Kidney (tissue), 14 donors: Measurements from ENCODE around the gene SPOCK2. TPM values are rescaled to one million over a fixed set of nuclear protein-coding genes. Genes with fewer than 3 reads are reported as not detected.

Source experiments
- DNase-seq, 5 donors: peaks; one replicate each; pipeline ENCODE4 v3.0.0-alpha.2; 2013 to 2020
- FAIRE-seq: peaks from 2 replicates; lab custom pipeline; 2012; peaks lifted over from hg19 to GRCh38; lab: Jason Lieb, UNC
- H3K27ac ChIP-seq, 2 donors: one replicate each; pipeline ENCODE4 v1.7.0; 2013; ENCODE audit warnings: low read depth in 2 of 2, low read length in 2 of 2, inconsistent platforms in 1 of 2
- H3K27me3 ChIP-seq: one replicate; pipeline ENCODE4 v1.7.1; 2013; ENCODE audit warnings: low read length, inconsistent platforms; ENCODE audit not compliant: control insufficient read depth, insufficient read depth
- H3K36me3 ChIP-seq, 3 donors: one replicate each; pipeline versions ENCODE4 v1.7.0 to v1.7.1; 2013; ENCODE audit warnings: low read length in 3 of 3, control low read depth in 1 of 3, inconsistent platforms in 1 of 3; ENCODE audit not compliant: insufficient read depth in 3 of 3, control insufficient read depth in 2 of 3
- H3K4me1 ChIP-seq, 3 donors: one replicate each; pipeline versions ENCODE4 v1.7.0 to v1.7.1; 2013; ENCODE audit warnings: low read length in 3 of 3, inconsistent platforms in 1 of 3, low read depth in 1 of 3; ENCODE audit not compliant: control insufficient read depth in 2 of 3, insufficient read depth in 2 of 3
- H3K4me3 ChIP-seq, 3 donors: one replicate each; pipeline versions ENCODE4 v1.7.0 to v1.8.1; 2013; ENCODE audit warnings: low read length in 3 of 3, control low read depth in 1 of 3, inconsistent platforms in 1 of 3
- H3K9ac ChIP-seq, 3 donors: one replicate each; pipeline versions ENCODE4 v1.7.0 to v1.7.1; 2013; ENCODE audit warnings: low read length in 3 of 3, control low read depth in 1 of 3, inconsistent platforms in 1 of 3
- H3K9me3 ChIP-seq, 3 donors: one replicate each; pipeline versions ENCODE4 v1.7.0 to v1.7.1; 2013; ENCODE audit warnings: low read length in 3 of 3, control low read depth in 1 of 3, inconsistent platforms in 1 of 3; ENCODE audit not compliant: control insufficient read depth in 2 of 3, insufficient read depth in 1 of 3
- CTCF ChIP-seq: IDR thresholded peaks from 3 replicates; pipeline ENCODE4 v1.5.1; 2012; ENCODE audit warnings: mild to moderate bottlenecking, moderate library complexity, borderline replicate concordance; ENCODE audit not compliant: insufficient read depth; ENCODE audit errors: extremely low read depth
- intact Hi-C: fragments of 100-400 bp; cut with DNase I; formaldehyde crosslinking; loops from one replicate; pipeline ENCODE4 v1.11.1; 2022
- polyA plus RNA-seq: library from polyadenylated mRNA; stranded (reverse); fragments of 350-450 nt; fragmentation: Illumina TruSeq; extraction: RNeasy Lipid Tissue Mini Kit (QIAGEN cat#74804); gene quantifications from one replicate; pipeline ENCODE4 v1.2.3, GENCODE V29; 2014; ENCODE audit warnings: low read depth, low replicate concordance; ENCODE audit not compliant: insufficient read depth
- total RNA-seq: library from RNA; stranded (reverse); fragmentation: NEBNext Ultra II Directional; extraction: Animal tissue kit (Norgen Biotek cat#: 25700); gene quantifications from one replicate; pipeline ENCODE4 v1.2.1, GENCODE V29; 2021
- donor health status: control.
- donor health status: control.
- donor health status: control.
- donor health status: control.
- donor health status: control.
- donor health status: DM: yes; HTN: yes; CAD: no.
- donor health status: Normal renal cell carcinoma (clear cell type).

Gene SPOCK2
- total and polyA plus RNA-seq, 2 donors from 2014 or later: 19.7 to 103 TPM

- no peak for TF ChIP-seq CTCF
- FAIRE-seq: no peak
- Histone ChIP-seq H3K4me1 (no peaks in the 10 kb centered on the region), H3K4me3 (no peak overlapping the region), H3K9me3 (no peaks in the 10 kb centered on the region), H3K9ac (no peak overlapping the region), H3K27me3 (no peaks in the 10 kb centered on the region), H3K27ac (no peak overlapping the region), H3K36me3 (no peaks in the 10 kb centered on the region)
- intact Hi-C loops: no loop called here
- DNase-seq: no peak
Observed at GRCh38 chr10:72031706-72032105, 56.6 kb downstream of the SPOCK2 start.

- TF ChIP-seq CTCF: no peak
- Histone ChIP-seq H3K27me3 (no peaks in the 10 kb centered on the region), H3K9me3 (no peaks in the 10 kb centered on the region), H3K36me3 (no peaks in the 10 kb centered on the region), H3K9ac (no peak overlapping the region), H3K4me3 (no peak overlapping the region), H3K27ac (no peak overlapping the region), H3K4me1 (no peaks in the 10 kb centered on the region)
- FAIRE-seq: no peak
- intact Hi-C loops: no loop called here
- DNase-seq: peak in 4 of 5 donors; percentile 58 to 69 (median 66)
Observed at GRCh38 chr10:72030762-72031543, 57.4 kb downstream of the SPOCK2 start.

GRCh38 chr10:72029414-72029813 is 58.9 kb downstream of the SPOCK2 start:
- intact Hi-C loops: no loop called here
- no peak for DNase-seq
- Histone ChIP-seq H3K9me3 (no peaks in the 10 kb centered on the region), H3K27me3 (no peaks in the 10 kb centered on the region), H3K4me1 (no peaks in the 10 kb centered on the region), H3K4me3 (no peak overlapping the region), H3K9ac (no peak overlapping the region), H3K36me3 (no peaks in the 10 kb centered on the region), H3K27ac (no peak overlapping the region)
- no peak for TF ChIP-seq CTCF
- FAIRE-seq: no peak
